Measurements from ENCODE around the gene PROCR. TPM values are rescaled to one million over a fixed set of nuclear protein-coding genes. Genes with fewer than 3 reads are reported as not detected.
"Not testable (repeated sequence)": the region's sequence is repeated elsewhere in the genome, so short reads cannot be mapped to it uniquely, and the experiment has no call there.

PROCR gene
- total RNA-seq (2014; rRNA removed; shearing (Covaris generic)), result 117 and 130 TPM in 2 replicates

DNA sequence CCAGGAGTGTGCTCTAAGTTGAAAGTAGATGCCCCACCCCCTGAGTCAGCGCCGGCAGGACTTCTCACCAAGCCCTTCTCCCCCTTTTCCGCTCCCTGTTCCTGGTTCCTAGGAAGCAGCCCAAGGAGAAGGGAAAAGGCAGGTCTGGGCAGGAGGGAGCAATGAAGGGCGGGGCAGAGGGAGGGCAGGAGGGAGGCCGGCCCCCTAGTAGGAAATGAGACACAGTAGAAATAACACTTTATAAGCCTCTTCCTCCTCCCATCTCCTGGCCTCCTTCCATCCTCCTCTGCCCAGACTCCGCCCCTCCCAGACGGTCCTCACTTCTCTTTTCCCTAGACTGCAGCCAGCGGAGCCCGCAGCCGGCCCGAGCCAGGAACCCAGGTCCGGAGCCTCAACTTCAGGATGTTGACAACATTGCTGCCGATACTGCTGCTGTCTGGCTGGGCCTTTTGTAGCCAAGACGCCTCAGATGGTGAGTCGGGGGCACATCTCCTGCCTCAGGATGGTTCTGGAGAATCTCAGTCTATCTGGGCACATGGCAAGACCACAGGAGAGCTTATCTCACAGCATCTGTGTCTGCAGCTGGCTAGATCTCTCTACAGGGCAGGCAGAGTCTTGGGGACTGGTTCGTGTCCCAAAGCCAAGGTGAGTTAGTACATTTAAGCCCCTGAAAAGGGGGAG, at the start of gene PROCR:
Gene PROCR, plus strand, starts transcription at position 320 of the 681 bp plus-strand sequence. Its CDS starts 83 bp downstream, at position 403.
- peak; percentile 99 for DNase-seq (ENCODE audit: low spot score)

GRCh38 chr20:35122756-35123405, 49.0 kb upstream of the PROCR start:
- DNase-seq (ENCODE audit: low spot score), result no peak

GRCh38 chr20:35125753-35126152, 46.1 kb upstream of the PROCR start:
- no peak for DNase-seq (ENCODE audit: low spot score)

- DNase-seq (ENCODE audit: low spot score), result peak; percentile 41
Measured at GRCh38 chr20:35129647-35130069, 42.2 kb upstream of the PROCR start.

- no peak for DNase-seq (ENCODE audit: low spot score)
Measured at GRCh38 chr20:35131934-35132333, 39.9 kb upstream of the PROCR start.

- DNase-seq (ENCODE audit: low spot score), result no peak
Measured at GRCh38 chr20:35133031-35133430, 38.8 kb upstream of the PROCR start.

GRCh38 chr20:35133735-35134134, 38.1 kb upstream of the PROCR start:
- DNase-seq (ENCODE audit: low spot score), result no peak

DNA sequence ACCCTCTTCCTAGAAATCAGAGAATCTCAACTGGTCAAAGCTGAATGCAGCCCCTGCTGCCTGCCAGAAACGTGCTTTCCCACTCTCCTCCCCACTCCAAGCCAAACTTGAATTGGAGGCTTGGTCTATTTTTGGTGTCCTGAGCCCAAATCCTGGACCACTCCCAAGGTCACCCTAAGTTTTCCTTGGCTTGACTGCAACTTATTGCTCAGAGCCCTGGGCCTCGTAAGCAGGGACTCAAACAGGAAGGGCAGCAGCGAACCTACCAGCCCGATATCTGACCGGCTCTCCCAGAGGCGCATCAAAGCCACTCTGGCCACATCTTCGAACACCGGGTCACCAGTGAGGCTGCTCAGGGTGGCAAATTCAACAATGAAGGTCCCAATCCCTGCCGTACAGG, 37.4 kb upstream of the PROCR start:
- DNase-seq (ENCODE audit: low spot score), result no peak

- no peak for DNase-seq (ENCODE audit: low spot score)
Measured at GRCh38 chr20:35134880-35135279, 37.0 kb upstream of the PROCR start.

DNA sequence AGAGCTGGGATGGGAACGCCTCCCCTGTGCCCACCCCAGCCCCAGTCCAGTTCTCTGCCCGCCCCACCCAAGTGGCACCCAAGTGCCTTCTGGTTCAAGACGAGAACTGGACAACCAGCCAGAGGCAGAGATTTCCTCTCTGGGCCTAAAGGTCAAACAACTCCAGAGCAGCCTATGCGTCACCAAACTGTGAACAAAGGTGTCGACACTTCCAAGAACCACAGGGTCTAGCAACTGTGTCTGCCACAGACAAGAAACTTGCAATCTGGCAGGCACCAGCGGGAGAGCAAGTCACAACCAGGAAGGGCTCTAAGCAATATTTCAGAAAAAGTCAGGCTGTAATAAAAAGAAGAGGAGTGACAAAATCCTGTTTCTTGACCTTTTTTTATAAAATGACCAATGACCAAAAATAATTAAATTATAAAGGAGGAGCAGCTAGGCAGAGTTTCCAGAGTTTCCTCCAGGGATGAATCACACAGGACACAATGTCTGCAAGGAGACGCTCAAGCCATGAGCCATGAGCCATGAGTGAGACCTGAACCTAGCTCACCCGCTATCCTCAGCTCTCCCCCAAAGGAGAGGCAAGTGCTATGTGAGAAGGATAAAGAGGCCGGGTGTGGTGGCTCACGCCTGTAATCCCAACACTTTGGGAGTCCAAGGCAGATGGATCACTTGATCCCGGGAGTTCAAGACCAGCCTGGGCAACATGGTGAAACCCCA, 35.8 kb upstream of the PROCR start:
- no peak for DNase-seq (ENCODE audit: low spot score)

DNA sequence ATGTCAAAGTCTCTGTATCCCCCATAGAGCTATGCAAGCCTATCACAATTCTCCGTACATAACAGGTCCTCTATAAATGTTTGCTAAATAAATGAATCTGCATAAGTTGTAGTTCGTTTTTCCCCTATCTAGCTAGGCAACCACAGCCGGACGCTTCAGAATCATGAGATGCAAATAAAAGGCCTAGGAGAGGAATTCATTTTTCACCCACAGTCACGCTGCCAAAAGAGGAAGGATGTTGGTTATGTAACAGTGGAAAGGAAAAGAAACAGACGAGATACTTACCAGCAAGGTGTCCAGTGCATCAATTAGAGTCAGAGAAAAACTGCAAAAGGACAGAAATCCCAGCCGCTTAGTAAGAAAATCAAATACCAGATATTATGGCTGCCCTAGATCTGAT, 27.2 kb upstream of the PROCR start:
- no peak for DNase-seq (ENCODE audit: low spot score)

- peak; percentile 93 for DNase-seq (ENCODE audit: low spot score)
Measured at GRCh38 chr20:35145141-35145564, 26.7 kb upstream of the PROCR start.

- DNase-seq (ENCODE audit: low spot score), result peak; percentile 66
Measured at GRCh38 chr20:35146299-35146919, 25.5 kb upstream of the PROCR start.

DNA sequence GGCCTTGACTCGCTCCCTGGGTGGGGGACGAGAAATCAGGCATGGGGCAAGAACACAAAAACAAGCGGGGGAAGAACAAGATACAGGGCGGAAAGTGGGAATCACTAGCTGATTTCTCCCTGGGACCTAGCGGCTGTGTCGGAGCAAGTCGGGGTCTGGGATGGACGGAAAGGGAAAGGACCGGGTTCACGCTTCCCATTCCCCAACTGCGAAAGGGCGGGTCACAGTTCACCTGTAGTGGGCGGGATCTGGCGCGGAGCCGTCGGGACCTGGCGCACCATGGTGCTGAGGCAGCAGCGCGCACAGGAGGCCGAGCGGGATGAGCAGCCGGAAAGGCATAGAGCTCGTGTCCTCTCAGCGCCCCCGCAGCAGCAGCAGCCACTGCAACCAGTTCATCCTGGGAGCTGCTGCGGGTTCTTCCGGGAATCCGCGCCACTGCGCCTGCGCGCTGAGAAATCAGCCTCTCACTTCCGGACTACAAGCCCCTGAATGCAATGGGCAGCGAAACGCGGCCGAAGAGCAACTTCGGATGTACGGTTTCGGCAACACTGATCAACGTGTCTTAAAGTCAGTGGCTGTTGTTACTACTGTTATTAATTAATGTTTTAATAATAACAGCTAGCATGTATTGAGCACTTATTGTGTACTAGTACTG, 24.8 kb upstream of the PROCR start, which contains the start of gene EDEM2:
Gene EDEM2, minus strand, starts transcription at position 417 of the 655 bp plus-strand sequence. Its CDS starts 78 bp downstream, at position 339.
- peak; percentile 99 for DNase-seq (ENCODE audit: low spot score)

- DNase-seq (ENCODE audit: low spot score), result not testable (repeated sequence)
Measured at GRCh38 chr20:35147575-35148071, 24.2 kb upstream of the PROCR start.

GRCh38 chr20:35150846-35151579, 20.9 kb upstream of the PROCR start:
- DNase-seq (ENCODE audit: low spot score), result no peak

DNA sequence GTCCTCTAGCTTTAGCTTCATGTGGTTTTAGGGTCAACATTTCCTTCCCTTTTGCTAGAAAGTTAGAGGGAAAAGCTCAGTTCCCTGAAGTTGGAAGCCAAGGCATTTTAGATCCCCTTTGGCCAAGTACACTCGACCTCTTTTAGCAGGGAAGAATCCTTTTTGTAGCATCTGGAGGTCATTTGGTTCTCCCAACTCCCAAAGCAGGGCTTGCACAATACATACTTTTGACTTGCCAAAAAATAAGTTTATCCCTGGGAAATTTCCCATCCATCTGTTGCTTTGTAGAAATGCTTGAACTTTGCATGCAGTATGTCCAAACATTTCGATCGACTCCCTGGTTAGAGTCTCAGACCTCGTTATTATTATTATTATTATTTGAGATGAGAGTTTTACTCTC, 20.1 kb upstream of the PROCR start:
- DNase-seq (ENCODE audit: low spot score), result no peak

- no peak for DNase-seq (ENCODE audit: low spot score)
Measured at GRCh38 chr20:35155936-35156335, 15.9 kb upstream of the PROCR start.

DNA sequence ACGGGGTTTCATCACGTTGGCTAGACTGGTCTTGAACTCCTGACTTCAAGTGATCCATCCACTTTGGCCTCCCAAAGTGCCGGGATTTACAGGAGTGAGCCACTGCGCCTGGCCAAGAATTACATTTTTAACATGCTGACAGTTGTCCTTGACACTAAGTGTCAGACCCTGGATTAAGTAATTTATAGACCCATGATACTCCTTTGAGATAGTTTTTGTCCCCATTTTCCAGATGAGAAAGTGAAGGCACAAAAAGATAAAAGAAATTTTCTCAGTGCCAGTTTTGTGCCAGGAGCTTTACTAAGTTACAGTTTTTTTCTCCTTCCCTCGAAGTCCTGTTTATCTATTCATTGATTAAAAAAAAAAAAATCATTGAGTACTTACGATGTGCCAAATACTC, 14.9 kb upstream of the PROCR start:
- no peak for DNase-seq (ENCODE audit: low spot score)

GRCh38 chr20:35160341-35160740, 11.5 kb upstream of the PROCR start:
- DNase-seq (ENCODE audit: low spot score), result not testable (repeated sequence)
